C1 segment of cervical spinal cord (tissue), 14 donors: ENCODE data around the gene RAP2A.
A peak's percentile ranks its signal among the peaks of the same experiment; 100 is the strongest.

Experiments
- DNase-seq, 14 donors: peaks; one replicate each; lab custom pipeline; 2025; lab: John Stamatoyannopoulos, UW

The RAP2A gene

DNA sequence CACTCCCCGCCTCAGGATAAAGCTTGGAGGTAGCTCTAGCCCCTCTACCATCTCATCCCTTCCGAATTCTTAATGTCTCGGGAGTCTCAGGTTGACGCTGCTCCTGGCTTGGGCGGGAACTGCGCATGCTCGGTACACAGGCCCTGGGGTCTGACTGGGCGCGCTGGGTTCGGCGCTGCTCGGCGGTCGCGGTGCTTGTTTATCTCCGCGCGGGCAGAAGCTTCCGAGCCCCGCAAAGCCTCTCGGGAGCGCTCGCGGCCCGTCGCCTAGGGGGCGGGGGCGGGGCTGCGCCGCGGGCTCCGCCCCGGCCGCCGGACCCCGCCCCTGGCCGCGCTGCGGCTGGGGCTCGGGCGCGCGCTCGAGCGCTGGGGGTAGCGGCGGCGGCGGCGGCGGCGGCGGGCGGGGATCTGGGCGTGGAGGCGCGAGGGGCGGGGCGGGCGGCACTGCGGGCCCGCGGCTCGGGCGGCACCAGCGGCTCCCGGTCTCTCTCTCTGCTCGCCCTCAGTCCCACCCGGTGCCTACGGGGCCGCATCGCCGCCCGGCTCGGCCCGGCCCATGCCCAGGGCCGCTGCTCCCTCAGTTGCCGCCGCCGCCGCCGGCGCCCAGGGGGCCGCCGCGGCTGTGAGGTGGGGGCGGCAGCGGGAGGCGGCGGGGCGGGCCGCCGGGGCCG, at the start of gene RAP2A:
Gene RAP2A (plus strand): TSS at position 443 of the 670 bp plus-strand sequence. CDS start 302 bp downstream, outside the sequence.
- DNase-seq = peak; percentile 30 to 92 (median 86)

DNA sequence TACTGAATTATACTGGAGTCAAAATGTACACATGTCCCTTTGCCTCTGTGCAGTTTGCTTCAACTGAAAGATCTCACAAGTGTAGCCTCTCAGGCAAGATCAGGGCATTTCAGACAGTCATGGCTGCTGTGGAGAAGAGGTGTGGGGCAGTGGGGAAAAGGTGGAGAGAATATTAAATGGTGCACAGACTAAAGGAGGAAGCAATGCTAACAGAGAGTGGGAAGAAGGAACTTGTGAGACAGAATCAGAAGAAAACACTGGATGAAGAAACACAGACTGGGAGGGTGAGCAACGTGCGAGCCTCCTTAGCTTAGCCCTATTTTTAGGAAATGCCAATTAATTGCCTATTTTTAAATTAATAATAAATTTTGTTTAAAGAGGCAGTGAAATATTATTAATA, 49.6 kb upstream of the RAP2A start:
- no peak for DNase-seq

DNA sequence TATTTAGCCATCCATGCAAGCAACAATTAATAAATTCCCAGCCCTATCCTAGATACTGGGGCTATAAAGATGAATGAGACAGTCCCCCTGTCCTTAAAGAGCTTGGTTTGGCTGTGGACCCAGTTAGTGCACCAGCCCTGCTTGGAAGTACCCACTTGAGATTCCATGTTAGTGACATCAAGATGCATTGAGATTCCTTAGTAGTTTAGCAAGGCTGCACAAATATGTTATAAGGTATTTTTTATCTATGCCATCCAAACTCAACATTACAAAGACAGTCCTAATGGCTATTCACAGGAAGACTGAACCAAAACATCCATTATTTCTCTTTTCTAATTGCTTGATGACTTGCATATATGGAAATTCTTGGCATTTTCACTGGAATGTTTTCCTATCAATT, 48.8 kb upstream of the RAP2A start:
- no peak for DNase-seq

DNA sequence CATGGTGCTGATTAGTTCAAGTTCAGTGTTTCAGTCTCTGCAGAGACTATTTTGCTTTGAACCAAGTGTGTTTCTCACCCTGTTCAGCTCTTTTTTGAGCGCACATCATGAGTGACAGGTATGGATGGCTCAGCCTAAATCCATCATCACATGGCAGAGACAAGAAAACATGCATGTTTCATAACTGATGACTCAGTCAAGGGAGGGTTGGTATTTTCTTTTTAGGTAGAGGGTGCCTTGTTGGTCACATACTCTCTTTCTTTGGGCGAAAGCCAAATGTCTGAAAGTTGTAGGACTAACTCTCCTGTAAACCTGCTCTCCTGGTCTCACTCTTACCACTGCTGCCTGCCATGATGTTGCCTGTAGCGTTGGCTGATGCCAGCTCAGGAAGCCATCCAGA, 48.1 kb upstream of the RAP2A start:
- no peak for DNase-seq

DNA sequence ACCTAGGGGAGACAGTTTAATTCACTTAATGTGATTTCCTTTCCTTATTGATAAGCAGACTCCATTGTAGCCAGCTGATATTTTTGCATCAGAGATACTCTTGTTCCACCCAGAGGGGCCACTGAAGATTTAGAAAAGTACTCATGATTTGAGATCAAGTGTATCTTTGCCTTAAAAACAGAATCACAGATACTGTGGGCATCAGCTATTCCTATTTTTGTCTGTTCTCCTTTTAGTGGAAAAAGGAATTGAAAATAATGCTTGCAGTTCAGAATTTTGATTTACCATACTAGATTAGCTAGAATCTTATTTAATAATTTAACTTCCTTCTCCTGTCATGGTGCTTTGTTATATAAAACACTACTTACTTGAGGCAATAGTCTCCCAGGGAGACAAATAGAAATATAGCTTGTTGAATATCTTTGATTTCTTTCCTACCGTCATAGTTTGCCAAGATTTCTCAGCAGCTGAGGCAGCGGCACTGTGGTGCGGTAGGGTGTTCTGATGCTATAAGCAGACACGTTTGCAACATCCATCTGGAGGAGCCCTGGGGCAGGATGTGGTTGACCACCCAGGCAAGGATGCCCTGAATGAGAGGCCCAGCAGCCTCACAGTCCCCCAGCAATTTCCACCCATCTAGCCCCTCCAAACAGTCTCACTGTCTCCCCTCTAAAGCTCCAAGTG, 47.0 kb upstream of the RAP2A start:
- DNase-seq = peak in 4 of 14 donors; percentile 34 to 57 (median 44)

DNA sequence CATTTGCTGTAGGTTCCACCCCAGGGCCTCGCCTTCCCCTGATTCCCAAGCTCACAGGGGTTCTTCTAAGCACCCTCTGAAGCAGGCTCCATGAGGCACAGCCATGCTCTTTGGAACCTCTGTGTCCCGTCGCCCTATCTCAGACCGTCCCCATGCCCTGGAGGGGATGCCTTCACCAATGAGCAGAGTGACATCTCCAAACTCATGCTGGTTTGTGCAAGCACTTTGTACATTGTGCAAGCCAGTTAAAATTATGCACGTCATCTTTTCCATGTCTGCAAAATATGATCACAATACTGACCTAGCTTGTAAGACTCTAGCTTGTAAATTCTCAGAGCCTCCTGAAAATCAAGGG, 46.5 kb upstream of the RAP2A start:
- no peak for DNase-seq

DNA sequence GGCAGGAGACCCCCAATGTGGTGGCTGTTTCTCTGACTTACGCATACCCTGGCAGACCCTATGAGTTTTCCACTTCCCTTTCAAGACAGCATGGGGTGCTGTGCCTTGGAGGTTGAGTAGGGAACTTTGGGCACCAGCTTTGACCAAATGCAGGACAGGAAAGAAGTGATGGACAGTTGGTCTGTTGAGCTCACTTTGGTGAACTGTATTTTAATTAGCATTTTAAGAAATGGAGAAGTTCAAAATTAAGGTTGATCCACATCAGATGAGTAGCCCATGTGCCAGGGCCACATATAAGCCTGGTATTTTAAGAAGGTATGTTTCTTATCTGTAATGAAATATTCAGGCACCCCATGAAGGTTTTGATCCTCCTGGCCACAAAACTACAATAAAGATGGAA, 46.1 kb upstream of the RAP2A start:
- no peak for DNase-seq

DNA sequence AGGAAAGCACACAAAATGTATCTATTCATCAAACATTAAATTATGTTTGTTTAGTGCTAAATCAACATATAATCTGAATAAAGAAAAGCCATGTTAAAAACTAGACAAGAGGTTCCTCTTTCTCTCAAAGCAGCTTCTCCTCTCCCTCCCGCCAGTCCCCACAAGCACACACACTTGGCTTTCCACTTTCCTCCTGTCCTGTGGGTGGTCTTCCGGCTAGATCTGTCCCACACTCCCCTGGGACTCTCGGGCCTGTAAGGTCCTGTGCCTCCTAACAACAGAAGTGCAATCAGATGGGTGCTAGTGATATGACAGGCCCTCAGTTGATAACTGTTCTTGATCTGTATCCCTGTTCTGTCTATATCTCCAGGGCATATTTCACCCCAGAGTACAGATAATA, 45.6 kb upstream of the RAP2A start:
- DNase-seq = peak in 1 of 14 donors; percentile 21

DNA sequence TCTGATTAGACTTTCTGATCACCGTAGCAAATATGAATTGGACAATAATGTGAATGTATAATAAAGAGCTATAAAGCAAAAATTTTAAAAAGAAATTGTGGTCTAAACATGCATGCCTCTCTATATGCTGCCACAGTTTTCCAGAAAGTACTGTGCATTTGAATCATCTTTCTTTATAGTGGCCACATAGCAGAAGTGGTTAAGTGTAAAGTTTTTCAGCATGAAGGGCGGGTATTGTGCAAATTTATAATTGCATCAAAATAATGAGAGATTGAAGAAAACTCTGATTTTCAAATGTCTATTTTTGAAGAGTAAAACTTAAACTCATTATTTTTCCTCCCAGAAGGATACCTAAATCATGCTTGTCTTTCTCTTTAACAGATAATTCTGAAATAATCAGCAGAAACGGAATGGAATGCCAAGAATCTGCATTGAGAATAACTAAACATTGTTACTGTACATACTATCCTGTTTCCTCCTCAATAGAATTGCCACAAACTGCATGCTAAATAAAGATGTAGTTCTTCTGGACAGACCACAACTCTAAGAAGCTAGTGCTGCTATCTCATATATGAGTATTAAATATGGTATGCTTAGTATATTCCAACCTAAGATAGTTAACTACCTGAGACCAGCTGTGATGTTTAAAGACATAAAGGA, 42.9 kb upstream of the RAP2A start:
- no peak for DNase-seq

DNA sequence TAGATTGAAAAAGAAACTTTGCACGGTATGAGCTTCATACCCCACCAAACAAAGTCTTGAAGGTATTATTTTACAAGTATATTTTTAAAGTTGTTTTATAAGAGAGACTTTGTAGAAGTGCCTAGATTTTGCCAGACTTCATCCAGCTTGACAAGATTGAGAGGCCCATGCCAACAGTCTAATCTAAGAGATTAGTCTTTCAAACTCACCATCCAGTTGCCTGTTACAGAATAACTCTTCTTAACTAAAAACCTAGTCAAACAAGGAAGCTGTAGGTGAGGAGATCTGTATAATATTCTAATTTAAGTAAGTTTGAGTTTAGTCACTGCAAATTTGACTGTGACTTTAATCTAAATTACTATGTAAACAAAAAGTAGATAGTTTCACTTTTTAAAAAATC, 41.9 kb upstream of the RAP2A start:
- no peak for DNase-seq

DNA sequence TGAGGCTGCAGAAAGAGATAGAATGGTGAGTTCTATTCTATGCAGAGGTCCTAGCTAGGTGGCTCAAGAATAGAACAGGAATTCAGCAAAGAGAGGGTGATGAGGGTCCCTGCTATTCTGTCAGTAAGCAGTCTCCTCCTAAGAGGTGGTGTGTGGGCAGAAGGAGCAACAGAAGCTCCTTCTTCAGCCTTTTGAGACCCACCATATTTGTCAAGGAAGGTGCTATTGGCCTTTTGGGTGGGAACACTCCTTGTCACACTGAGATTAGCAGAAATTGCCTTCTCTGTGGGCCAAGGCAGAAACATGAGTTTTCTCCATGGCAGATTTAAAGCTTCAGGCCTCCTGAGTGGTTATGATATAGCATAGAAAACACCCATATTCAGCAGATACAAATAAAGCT, 39.4 kb upstream of the RAP2A start:
- no peak for DNase-seq

DNA sequence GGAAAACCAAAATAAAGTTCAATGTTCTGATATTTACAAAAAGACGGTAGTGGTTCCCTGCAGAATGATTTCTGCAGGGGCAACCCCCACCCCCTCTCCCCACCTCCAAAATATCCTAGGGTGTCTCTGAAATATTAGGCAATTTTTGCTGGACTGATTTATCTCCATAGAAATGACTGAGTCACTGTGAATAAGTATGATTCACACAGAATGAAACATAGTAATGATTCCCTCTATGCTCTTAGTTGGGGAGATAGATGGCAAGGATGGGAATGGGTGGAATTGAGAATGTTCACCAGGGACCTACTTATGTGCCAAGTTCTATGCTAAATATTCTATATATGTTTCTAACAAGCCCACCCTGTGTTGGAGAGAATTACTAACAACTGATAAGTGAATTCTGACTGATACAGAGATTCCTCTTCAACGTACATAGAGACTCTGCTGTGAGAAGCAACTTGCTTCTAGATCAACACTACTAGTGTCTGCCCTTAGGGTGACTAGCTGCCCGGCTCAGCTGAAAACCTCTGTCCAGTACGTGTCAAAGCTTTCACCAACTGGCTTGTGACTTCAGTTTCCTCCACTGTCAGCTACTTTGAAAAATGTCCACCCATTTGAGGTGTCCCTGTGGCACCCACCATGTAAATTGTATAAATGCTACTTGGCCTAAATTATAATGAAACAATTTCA, 38.4 kb upstream of the RAP2A start:
- no peak for DNase-seq

DNA sequence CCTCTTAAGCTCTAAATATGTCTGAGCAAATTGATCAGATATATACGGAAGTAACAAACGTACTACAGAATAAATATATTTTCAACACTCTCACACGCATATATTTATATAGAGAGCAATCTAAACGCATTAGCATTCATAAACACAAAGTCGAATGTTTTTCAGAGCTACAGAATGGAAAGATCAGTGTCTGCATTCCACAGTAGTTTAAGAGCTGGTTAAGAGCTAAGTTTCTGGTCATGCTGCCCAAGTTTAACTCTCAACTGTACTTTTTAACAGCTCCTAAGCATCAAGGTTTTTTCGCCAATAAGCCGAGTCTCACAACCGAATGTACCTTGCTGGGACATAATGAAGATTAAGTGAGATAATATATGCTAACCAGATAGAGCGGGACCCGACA, 36.7 kb upstream of the RAP2A start:
- no peak for DNase-seq

DNA sequence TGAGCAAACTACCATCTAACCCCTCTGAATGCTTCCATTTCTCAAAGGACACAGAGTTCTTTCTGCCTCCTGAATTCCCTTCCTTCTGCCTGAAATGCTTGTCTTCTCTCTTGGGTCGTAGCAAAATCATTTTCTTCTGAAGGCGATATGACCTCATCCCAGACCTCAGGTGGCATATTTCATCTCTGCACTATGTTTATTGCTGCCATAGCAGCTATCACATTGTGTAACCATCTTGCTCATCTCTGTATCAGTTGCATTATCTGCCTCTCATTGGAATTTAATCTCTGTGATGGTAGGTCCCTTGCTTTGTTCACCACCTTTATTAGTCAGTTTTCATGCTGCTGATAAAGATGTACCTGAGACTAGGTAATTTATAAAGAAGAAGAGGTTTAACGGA, 32.5 kb upstream of the RAP2A start:
- no peak for DNase-seq

DNA sequence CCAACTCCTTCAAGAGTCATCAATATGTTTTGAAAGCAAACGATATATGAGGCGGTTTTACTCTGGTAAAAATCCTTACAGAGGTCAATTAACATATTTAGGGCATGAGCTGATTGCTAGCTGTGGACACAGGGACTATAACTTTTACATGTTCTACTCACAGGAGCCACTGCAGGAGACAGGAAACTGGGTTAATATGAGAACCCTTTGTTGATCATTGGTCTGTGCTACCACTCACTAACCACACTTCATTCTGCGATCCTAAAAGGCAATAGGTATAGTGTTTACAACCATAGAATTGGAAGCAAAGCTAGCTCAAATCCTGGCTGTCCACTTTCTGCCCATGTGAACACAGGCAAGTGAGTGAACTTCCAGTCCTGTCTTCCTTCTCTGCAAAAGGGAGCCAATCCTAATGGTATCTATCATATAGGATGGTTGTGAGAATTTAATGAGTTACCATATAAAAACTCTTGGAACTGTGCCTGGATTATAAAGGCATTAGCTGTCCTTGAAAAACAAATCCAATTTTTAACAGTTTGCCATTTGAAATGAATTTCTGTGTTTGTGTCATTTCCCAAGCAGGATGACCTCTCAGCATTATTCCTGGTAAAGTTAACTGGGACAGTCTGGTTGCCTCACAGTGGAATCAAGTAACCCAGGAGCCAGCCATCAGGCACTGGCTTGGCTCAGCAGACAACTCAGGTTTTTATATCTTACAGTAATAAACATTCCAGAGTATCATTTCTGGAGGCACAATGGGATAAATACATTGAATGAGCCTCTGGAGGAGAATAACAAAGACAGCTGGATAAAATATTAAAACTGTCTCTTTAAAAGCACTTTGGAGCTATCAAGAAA, 29.8 kb upstream of the RAP2A start:
- DNase-seq = no peak

DNA sequence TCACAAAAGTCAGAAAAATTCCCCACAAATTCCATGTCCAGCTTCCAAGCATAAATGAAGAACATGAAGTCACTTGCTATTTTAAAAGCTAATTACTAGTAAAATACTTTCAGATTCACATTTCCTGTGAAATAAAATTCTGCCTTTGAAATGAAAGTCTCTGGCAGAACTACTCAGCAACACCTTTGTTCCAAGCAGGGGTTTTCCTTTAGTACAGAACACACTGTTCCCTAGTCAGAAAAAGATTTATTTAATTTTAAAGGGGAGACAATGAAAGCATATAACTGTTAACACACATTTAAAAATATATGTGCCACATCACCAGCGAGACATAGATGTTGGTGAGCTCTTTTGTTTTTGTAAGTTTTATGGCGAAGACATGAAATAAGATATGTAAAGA, 26.4 kb upstream of the RAP2A start:
- no peak for DNase-seq

DNA sequence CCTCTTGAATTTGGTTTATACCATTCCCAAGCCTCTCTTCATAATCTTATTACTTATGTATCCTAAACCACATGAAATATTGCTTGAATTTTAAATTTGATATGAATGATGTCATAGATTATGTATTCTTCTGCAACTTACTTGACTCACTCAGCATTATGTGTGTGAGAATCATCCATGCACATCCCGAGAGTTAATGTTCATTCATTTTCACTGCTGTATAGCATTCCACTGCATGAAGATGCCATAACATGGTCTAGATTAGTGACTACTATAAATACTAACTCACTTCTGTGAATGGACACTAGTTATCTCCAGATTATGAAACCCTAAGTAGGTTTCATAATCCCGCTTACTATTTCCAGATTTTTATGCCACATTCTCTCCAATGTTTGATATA, 25.0 kb upstream of the RAP2A start:
- DNase-seq = no peak

DNA sequence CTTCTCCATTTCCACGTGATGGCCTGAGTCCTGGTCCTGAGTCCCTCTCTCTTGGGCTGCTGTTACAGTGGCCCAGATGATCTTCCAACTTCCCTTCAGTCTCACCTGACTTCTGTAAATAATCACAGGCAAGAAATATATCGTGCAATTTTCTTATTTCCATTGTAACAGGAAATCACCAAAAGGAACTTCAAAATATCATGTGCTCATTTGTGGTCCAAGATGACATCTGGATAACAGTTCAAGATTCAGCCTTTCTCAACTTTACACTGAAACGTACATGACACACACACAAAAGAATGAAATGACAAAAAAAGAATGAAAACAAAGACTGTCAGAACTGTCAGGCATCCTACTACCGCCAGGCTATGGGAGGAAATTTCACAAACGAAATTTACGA, 22.0 kb upstream of the RAP2A start:
- DNase-seq = no peak

DNA sequence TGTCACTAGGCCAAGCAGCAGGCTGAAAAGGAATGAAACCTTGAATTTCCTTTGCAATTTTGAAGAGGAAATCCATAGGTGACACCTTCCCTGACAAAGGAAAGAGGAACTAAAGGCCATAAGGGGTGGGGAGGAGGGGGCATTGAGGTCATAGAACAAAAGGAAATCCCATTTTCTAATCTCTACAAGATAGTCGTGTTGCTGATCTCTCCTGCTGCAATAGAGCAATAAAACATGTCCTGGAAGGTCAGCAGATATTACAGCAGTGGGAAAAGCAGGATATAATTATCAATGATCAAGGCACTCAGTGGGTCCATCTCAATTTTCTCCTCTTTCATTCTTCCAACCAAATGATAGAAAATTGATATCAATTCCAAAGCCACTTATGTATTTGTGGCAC, 20.3 kb upstream of the RAP2A start:
- DNase-seq = no peak

DNA sequence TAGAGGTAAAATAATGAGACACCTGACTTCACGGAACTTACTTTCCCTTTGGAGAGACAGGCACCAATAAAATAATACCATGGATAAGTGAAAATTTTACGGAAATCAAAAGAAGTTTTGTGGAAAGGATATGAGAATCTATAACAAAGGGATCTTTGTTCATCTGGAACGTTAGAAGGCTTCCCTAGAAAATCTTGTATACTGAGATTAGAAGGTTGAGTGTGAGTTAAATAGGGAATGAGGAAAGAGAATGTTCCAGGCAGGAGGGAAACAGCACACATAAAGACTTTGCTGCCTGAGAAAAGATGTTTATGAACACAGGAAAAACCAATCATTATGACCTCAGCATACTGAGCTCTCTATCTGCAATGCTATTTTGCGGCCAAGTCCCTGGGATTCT, 19.6 kb upstream of the RAP2A start:
- no peak for DNase-seq

DNA sequence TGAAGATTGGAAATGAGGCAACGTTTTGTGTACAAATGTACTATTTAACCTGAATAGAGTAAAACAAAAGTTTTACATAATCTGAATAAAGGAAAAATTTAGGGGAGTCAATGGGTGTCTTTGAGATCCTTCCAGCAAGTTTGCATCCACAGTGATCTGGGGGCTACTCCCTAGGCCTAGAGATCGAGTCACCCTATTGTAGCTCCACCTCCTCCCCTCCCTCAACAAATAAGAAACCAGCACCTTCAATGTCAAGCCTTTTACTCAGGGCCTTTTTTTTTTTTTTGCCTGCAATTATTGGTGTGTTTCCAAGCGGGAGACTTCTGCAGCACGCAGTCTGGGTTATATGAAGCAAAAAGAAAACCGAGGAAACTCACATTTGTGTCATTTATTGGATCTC, 16.3 kb upstream of the RAP2A start:
- no peak for DNase-seq
